Erythroblast (primary cell): ENCODE results near the gene JUNB.

Source experiments
- GATA1 ChIP-seq: IDR thresholded peaks from 2 replicates; pipeline ENCODE4 v1.6.1; 2011; ENCODE audit warnings: low read depth, mild to moderate bottlenecking, control low read depth, low read length, moderate library complexity
- POLR2A ChIP-seq: IDR thresholded peaks from 2 replicates; pipeline ENCODE4 v1.6.1; 2011; ENCODE audit warnings: mild to moderate bottlenecking, low read length

DNA sequence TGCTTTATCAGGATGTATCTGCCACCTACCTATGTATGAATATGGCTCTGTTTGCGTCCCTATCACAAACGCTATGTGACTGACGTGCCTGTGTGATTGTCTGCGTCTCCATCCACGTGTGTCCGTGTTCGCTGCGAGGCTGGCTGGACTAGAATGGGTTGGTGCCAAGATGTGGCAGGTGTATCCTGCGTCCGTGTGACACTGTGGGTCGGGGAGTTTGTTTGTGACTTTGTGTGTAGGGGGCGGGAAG is 9.2 kb upstream of the JUNB start:
- TF ChIP-seq POLR2A (peak; percentile 57), GATA1 (no peak)
